Measurements from ENCODE around the gene CDC14A. TPM values are rescaled to one million over a fixed set of nuclear protein-coding genes. Genes with fewer than 3 reads are reported as not detected.

Gene CDC14A
- total RNA-seq, 1 donor from 2014 or later = 12.9 TPM

GRCh38 chr1:100512803-100513352 is 160.6 kb downstream of the CDC14A start:
- Mint-ChIP-seq H3K4me1 (ENCODE audit: unreplicated experiment) (no peaks in the 10 kb centered on the region), H3K27ac (ENCODE audit: unreplicated experiment) (no peak overlapping the region), H3K4me3 (ENCODE audit: unreplicated experiment) (no peak overlapping the region), H3K27me3 (ENCODE audit: unreplicated experiment) (no peaks in the 10 kb centered on the region), H3K36me3 (ENCODE audit: low read depth, unreplicated experiment) (no peaks in the 10 kb centered on the region), H3K9me3 (ENCODE audit: unreplicated experiment) (no peaks in the 10 kb centered on the region)
- no peak for DNase-seq (ENCODE audit: low spot score)
- TF ChIP-seq, protein P1, sequence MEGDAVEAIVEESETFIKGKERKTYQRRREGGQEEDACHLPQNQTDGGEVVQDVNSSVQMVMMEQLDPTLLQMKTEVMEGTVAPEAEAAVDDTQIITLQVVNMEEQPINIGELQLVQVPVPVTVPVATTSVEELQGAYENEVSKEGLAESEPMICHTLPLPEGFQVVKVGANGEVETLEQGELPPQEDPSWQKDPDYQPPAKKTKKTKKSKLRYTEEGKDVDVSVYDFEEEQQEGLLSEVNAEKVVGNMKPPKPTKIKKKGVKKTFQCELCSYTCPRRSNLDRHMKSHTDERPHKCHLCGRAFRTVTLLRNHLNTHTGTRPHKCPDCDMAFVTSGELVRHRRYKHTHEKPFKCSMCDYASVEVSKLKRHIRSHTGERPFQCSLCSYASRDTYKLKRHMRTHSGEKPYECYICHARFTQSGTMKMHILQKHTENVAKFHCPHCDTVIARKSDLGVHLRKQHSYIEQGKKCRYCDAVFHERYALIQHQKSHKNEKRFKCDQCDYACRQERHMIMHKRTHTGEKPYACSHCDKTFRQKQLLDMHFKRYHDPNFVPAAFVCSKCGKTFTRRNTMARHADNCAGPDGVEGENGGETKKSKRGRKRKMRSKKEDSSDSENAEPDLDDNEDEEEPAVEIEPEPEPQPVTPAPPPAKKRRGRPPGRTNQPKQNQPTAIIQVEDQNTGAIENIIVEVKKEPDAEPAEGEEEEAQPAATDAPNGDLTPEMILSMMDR (IDR thresholded peaks at IDR 0.05; ENCODE audit: unreplicated experiment) = no peak

GRCh38 chr1:100516857-100517256 is 164.6 kb downstream of the CDC14A start:
- Mint-ChIP-seq H3K4me1 (ENCODE audit: unreplicated experiment) (peaks cover 6% of the 10 kb centered on the region), H3K9me3 (ENCODE audit: unreplicated experiment) (no peaks in the 10 kb centered on the region), H3K27ac (ENCODE audit: unreplicated experiment) (no peak overlapping the region), H3K27me3 (ENCODE audit: unreplicated experiment) (no peaks in the 10 kb centered on the region), H3K4me3 (ENCODE audit: unreplicated experiment) (no peak overlapping the region), H3K36me3 (ENCODE audit: low read depth, unreplicated experiment) (no peaks in the 10 kb centered on the region)
- TF ChIP-seq, protein P1 (IDR thresholded peaks at IDR 0.05; ENCODE audit: unreplicated experiment) = no peak
- DNase-seq (ENCODE audit: low spot score) = no peak

- Mint-ChIP-seq H3K27me3 (ENCODE audit: unreplicated experiment) (no peaks in the 10 kb centered on the region), H3K27ac (ENCODE audit: unreplicated experiment) (no peak overlapping the region), H3K4me3 (ENCODE audit: unreplicated experiment) (no peak overlapping the region), H3K4me1 (ENCODE audit: unreplicated experiment) (peaks cover 6% of the 10 kb centered on the region), H3K9me3 (ENCODE audit: unreplicated experiment) (no peaks in the 10 kb centered on the region), H3K36me3 (ENCODE audit: low read depth, unreplicated experiment) (no peaks in the 10 kb centered on the region)
- TF ChIP-seq, protein P1 (IDR thresholded peaks at IDR 0.05; ENCODE audit: unreplicated experiment) = no peak
- DNase-seq (ENCODE audit: low spot score) = no peak
Observed at GRCh38 chr1:100517515-100517914, 165.2 kb downstream of the CDC14A start.

DNA sequence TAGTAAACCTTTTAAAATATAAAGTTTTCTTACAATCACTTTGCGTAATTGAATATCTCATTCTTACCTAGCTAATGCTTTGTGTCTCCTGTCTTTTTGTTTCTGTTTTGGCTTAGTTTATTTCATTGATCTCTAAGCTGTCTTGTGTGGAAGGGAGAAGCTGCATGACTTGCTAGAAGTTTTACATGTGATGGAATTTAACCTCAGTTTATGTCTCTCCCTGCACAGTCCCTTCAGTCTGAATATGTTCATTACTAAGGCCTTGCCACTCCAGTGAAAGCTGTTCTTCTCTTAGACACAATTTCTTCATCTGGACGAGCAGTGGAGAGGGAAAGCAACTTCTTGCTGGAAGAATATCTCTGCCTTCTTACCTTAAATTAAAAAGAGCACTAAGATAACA is 165.7 kb downstream of the CDC14A start:
- peaks cover 6% of the 10 kb centered on the region for H3K4me1 Mint-ChIP-seq (ENCODE audit: unreplicated experiment)
- DNase-seq (ENCODE audit: low spot score) = no peak
- no peak overlapping the region for H3K27ac Mint-ChIP-seq (ENCODE audit: unreplicated experiment)
- TF ChIP-seq, protein P1 (IDR thresholded peaks at IDR 0.05; ENCODE audit: unreplicated experiment) = no peak
- H3K4me3 Mint-ChIP-seq (ENCODE audit: unreplicated experiment) = no peak overlapping the region
- no peaks in the 10 kb centered on the region for H3K27me3 Mint-ChIP-seq (ENCODE audit: unreplicated experiment)
- H3K9me3 Mint-ChIP-seq (ENCODE audit: unreplicated experiment) = no peaks in the 10 kb centered on the region
- no peaks in the 10 kb centered on the region for H3K36me3 Mint-ChIP-seq (ENCODE audit: low read depth, unreplicated experiment)

GRCh38 chr1:100523038-100523652 is 170.8 kb downstream of the CDC14A start:
- peaks cover 2% of the 10 kb centered on the region for H3K27me3 Mint-ChIP-seq (ENCODE audit: unreplicated experiment)
- DNase-seq (ENCODE audit: low spot score) = no peak
- H3K36me3 Mint-ChIP-seq (ENCODE audit: low read depth, unreplicated experiment) = no peaks in the 10 kb centered on the region
- no peaks in the 10 kb centered on the region for H3K9me3 Mint-ChIP-seq (ENCODE audit: unreplicated experiment)
- H3K4me1 Mint-ChIP-seq (ENCODE audit: unreplicated experiment) = peaks cover 6% of the 10 kb centered on the region
- H3K4me3 Mint-ChIP-seq (ENCODE audit: unreplicated experiment) = no peak overlapping the region
- TF ChIP-seq, protein P1 (IDR thresholded peaks at IDR 0.05; ENCODE audit: unreplicated experiment) = no peak
- no peak overlapping the region for H3K27ac Mint-ChIP-seq (ENCODE audit: unreplicated experiment)
